Uterus (tissue), 4 donors: Measurements from ENCODE around the gene ZMYND8. TPM values are rescaled to one million over a fixed set of nuclear protein-coding genes. Genes with fewer than 3 reads are reported as not detected.

Source experiments
- DNase-seq, 2 donors: peaks; one replicate each; pipeline ENCODE4 v3.0.0-alpha.2; 2019 to 2020
- H3K27ac ChIP-seq, 2 donors: fragments of 200-600 bp; sonication (generic); 1 replicate in 1 of 2; 2 replicates in 1 of 2; pipeline ENCODE4 v1.5.1; 2016 to 2018
- H3K27me3 ChIP-seq, 2 donors: fragments of 200-600 bp; sonication (generic); one replicate each; pipeline ENCODE4 v1.5.1; 2018 to 2019; ENCODE audit warnings: control low read depth in 1 of 2
- H3K36me3 ChIP-seq, 2 donors: fragments of 200-600 bp; sonication (generic); one replicate each; pipeline ENCODE4 v1.5.1; 2019; ENCODE audit warnings: control low read depth in 1 of 2
- H3K4me1 ChIP-seq, 2 donors: fragments of 200-600 bp; sonication (generic); one replicate each; pipeline ENCODE4 v1.5.1; 2018 to 2019; ENCODE audit warnings: control low read depth in 1 of 2
- H3K4me3 ChIP-seq, 2 donors: fragments of 200-600 bp; sonication (generic); 1 replicate in 1 of 2; 2 replicates in 1 of 2; pipeline ENCODE4 v1.5.1; 2018 to 2019; ENCODE audit warnings: mild to moderate bottlenecking in 1 of 2
- H3K9me3 ChIP-seq, 2 donors: fragments of 200-600 bp; sonication (generic); one replicate each; pipeline ENCODE4 v1.5.1; 2019; ENCODE audit warnings: control low read depth in 1 of 2
- POLR2A ChIP-seq, 2 donors: fragments of 450-650 bp; IDR thresholded peaks; one replicate each; pipeline ENCODE4 v1.6.1; 2016; ENCODE audit warnings: antibody characterized with exemption in 2 of 2, mild to moderate bottlenecking in 1 of 2, moderate library complexity in 1 of 2
- intact Hi-C: fragments of 100-400 bp; cut with DNase I; formaldehyde crosslinking; loops from one replicate; pipeline ENCODE4 v1.15.1; 2023; ENCODE audit warnings: low total_unique reads
- total RNA-seq, 4 donors: library from RNA; depleted of rRNA in 3 of 4; stranded (reverse); fragments of >200 nt in 3 of 4; gene quantifications; one replicate each; pipeline versions ENCODE4 v1.1.0 to v1.2.4, GENCODE V29; 2014 to 2023
- TF ChIP-seq, protein P1 (sequence below), 4 experiments: fragments of 200-600 bp in 2 of 4; fragments of 450-650 bp in 2 of 4; sonication (generic) in 2 of 4; IDR thresholded peaks; one replicate each; pipeline ENCODE4 v1.5.1; 2016 to 2019; ENCODE audit warnings: antibody characterized with exemption in 4 of 4, mild to moderate bottlenecking in 2 of 4, moderate library complexity in 1 of 4
- donor health status: DM: yes; HTN: yes; CAD: no.

ZMYND8 gene
- total RNA-seq, 4 donors from 2014 or later: 10.2 to 26.7 (median 16.0) TPM

DNA sequence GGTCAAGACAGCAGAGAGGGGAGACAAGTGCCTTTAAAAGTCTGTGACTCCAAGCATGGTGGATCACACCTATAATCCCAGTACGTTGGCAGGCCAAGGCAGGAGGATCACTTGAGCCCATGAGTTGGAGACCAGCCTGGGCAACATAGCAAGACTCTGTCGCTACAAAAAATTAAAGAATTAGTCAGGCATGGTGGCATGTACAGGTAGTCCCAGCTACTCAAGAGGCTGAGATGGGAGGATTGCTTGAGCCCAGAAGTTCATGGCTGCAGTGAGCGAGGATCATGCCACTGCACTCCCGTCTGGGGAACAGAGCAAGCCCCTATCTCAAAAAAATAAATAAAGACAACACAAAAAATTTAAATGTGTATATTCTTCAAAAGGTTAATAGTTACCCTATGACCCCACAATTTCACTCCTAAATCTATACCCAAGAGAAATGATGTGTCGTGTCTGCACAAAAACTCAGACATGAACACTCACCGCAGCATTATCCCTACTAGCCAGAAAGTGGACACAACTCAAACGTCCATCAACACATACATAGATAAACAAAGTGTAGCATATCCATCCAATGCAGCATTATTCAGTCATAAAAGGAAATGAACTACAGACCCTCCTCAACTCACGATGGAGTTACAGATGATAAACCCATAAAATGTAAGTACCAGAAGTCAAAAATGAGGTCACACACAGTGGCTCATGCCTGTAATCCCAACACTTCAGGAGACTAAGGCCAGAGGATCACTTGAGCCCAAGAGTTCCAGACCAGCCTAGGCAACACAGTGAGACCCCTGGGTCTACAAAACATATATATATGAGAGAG lies 23.9 kb downstream of the ZMYND8 start:
- Histone ChIP-seq H3K9me3 (no peaks in the 10 kb centered on the region), H3K27me3 (no peaks in the 10 kb centered on the region), H3K4me1 (peaks cover 0 to 10% of the 10 kb centered on the region in 2 donors), H3K36me3 (no peaks in the 10 kb centered on the region), H3K27ac (peak overlapping the region in 1 of 2 donors; percentile 86), H3K4me3 (no peak overlapping the region)
- intact Hi-C loops: no loop called here
- DNase-seq: no peak
- TF ChIP-seq POLR2A (IDR thresholded peaks at IDR 0.05): no peak
- TF ChIP-seq, protein P1, sequence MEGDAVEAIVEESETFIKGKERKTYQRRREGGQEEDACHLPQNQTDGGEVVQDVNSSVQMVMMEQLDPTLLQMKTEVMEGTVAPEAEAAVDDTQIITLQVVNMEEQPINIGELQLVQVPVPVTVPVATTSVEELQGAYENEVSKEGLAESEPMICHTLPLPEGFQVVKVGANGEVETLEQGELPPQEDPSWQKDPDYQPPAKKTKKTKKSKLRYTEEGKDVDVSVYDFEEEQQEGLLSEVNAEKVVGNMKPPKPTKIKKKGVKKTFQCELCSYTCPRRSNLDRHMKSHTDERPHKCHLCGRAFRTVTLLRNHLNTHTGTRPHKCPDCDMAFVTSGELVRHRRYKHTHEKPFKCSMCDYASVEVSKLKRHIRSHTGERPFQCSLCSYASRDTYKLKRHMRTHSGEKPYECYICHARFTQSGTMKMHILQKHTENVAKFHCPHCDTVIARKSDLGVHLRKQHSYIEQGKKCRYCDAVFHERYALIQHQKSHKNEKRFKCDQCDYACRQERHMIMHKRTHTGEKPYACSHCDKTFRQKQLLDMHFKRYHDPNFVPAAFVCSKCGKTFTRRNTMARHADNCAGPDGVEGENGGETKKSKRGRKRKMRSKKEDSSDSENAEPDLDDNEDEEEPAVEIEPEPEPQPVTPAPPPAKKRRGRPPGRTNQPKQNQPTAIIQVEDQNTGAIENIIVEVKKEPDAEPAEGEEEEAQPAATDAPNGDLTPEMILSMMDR (IDR thresholded peaks at IDR 0.05): no peak

GRCh38 chr20:47330933-47331708 lies 25.4 kb downstream of the ZMYND8 start:
- TF ChIP-seq, protein P1 (IDR thresholded peaks at IDR 0.05): no peak
- TF ChIP-seq POLR2A (IDR thresholded peaks at IDR 0.05): no peak
- no peak overlapping the region for H3K4me3 ChIP-seq
- H3K27me3 ChIP-seq: no peaks in the 10 kb centered on the region
- peak overlapping the region in 1 of 2 donors; percentile 13 for H3K27ac ChIP-seq
- no peaks in the 10 kb centered on the region for H3K9me3 ChIP-seq
- H3K36me3 ChIP-seq: no peaks in the 10 kb centered on the region
- peaks cover 0 to 10% of the 10 kb centered on the region in 2 donors for H3K4me1 ChIP-seq
- intact Hi-C loops: no loop called here
- DNase-seq: no peak

DNA sequence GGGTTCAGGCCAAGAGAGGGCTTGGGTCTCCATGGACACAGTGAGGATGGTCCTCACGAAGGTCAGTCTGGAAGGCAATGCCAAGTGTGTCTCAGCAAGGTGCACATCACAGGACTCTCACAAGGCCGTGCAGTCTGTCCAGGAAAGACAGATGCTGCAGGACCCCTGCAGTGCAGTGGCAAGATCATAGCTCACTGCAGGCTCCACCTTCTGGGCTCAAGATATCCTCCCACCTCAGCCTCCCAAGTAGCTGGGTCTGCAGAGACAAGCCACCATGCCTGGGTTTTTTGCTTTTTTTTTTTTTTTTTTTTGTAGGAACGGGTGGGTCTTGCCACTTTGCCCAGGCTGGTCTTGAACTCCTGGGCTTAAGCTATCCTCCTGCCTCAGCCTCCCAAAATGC lies 26.4 kb downstream of the ZMYND8 start:
- intact Hi-C loops: no loop called here
- no peak for DNase-seq
- H3K27me3 ChIP-seq: no peaks in the 10 kb centered on the region
- H3K9me3 ChIP-seq: no peaks in the 10 kb centered on the region
- no peak for TF ChIP-seq POLR2A (IDR thresholded peaks at IDR 0.05)
- TF ChIP-seq, protein P1 (IDR thresholded peaks at IDR 0.05): no peak
- H3K4me3 ChIP-seq: no peak overlapping the region
- peaks cover 0 to 10% of the 10 kb centered on the region in 2 donors for H3K4me1 ChIP-seq
- H3K27ac ChIP-seq: no peak overlapping the region
- no peaks in the 10 kb centered on the region for H3K36me3 ChIP-seq

DNA sequence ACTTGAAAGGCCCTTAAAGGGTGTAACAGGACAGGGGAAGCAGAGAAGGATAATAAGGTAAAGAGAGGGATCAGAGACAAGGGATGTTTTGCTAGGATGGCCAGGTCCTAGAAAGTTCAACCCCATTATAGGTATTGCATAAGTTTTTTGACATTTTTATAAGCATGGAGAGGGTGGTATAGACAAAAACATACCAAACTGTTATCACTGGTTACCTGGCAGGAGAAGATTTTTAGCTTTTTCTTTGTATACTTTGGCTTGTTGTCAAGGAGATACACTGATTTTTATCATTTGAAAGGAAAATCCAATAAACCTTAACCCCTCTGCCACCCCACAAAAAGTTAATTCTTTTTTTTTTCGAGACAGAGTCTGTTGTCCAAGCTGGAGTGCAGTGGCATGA lies 28.4 kb downstream of the ZMYND8 start:
- H3K4me3 ChIP-seq: no peak overlapping the region
- no peak for DNase-seq
- H3K4me1 ChIP-seq: peaks cover 0 to 10% of the 10 kb centered on the region in 2 donors
- H3K36me3 ChIP-seq: no peaks in the 10 kb centered on the region
- intact Hi-C loops: no loop called here
- H3K27me3 ChIP-seq: no peaks in the 10 kb centered on the region
- no peaks in the 10 kb centered on the region for H3K9me3 ChIP-seq
- H3K27ac ChIP-seq: peak overlapping the region in 1 of 2 donors; percentile 33
- TF ChIP-seq POLR2A (IDR thresholded peaks at IDR 0.05): no peak
- TF ChIP-seq, protein P1 (IDR thresholded peaks at IDR 0.05): no peak

GRCh38 chr20:47327711-47328110 lies 28.8 kb downstream of the ZMYND8 start:
- H3K4me3 ChIP-seq: no peak overlapping the region
- H3K9me3 ChIP-seq: no peaks in the 10 kb centered on the region
- no peaks in the 10 kb centered on the region for H3K36me3 ChIP-seq
- no peaks in the 10 kb centered on the region for H3K27me3 ChIP-seq
- DNase-seq: no peak
- intact Hi-C loops: no loop called here
- H3K4me1 ChIP-seq: peaks cover 0 to 10% of the 10 kb centered on the region in 2 donors
- H3K27ac ChIP-seq: no peak overlapping the region
- no peak for TF ChIP-seq POLR2A (IDR thresholded peaks at IDR 0.05)
- TF ChIP-seq, protein P1 (IDR thresholded peaks at IDR 0.05): no peak
